Esophagus muscularis mucosa (tissue), 4 donors: ENCODE measurements around the gene SLC35F3.

Source experiments
- CTCF ChIP-seq, 3 experiments: fragments of 200-600 bp in 2 of 3; fragments of 450-650 bp in 1 of 3; sonication (generic) in 2 of 3; IDR thresholded peaks; one replicate each; pipeline ENCODE4 v1.5.1; 2017 to 2019; ENCODE audit warnings: antibody characterized with exemption in 3 of 3, mild to moderate bottlenecking in 2 of 3, moderate library complexity in 1 of 3
- EP300 ChIP-seq: sonication (generic); formaldehyde crosslinking; IDR thresholded peaks from one replicate; pipeline ENCODE4 v1.6.1; 2017; ENCODE audit warnings: antibody characterized with exemption
- POLR2A ChIP-seq: fragments of 450-650 bp; IDR thresholded peaks from one replicate; pipeline ENCODE4 v1.6.1; 2017; ENCODE audit warnings: antibody characterized with exemption, moderate library complexity, mild to moderate bottlenecking, low read depth

GRCh38 chr1:233945979-233946378, 41.5 kb downstream of the SLC35F3 start:
- no peak for TF ChIP-seq POLR2A
- no peak for TF ChIP-seq CTCF (IDR thresholded peaks at IDR 0.05)
- no peak for TF ChIP-seq EP300
